ENCODE data around the gene FKBP5.
A peak's percentile ranks its signal among the peaks of the same experiment; 100 is the strongest.
"Not testable (repeated sequence)": the region's sequence is repeated elsewhere in the genome, so short reads cannot be mapped to it uniquely, and the experiment has no call there.

Gene FKBP5

DNA sequence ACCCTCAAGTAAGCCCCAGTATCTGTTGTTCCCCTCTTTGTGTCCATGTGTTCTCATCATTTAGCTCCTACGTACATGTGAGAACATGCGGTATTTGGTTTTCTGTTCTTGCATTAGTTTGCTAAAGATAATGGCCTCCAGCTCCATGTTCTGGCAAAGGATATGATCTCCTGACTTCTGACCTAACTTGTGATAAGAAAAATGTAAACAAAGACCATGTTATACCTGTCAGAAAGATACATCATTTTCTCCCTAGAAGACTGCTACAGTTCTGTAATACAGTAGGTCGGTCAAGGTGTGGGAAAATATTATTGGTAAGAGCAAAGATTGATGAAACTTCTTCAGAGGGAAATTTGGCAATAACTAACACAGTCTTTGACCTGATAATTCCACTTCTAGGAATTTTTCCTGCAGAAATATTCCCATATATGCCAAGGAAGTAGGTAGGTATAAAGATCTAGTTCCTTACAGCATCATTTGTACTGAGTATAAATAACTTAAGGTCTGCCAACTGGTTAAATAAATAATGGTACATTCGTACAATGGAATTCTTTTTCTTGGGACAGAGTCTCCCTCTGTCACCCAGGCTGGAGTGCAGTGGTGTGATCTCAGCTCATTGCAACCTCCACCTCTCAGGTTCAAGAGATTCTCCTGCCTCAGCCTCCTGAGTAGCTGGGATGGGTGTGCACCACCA, 19.1 kb upstream of the FKBP5 start:
- no peak for DNase-seq (ENCODE audit: low read depth in 2 of 2)
- TF ChIP-seq CTCF (IDR thresholded peaks at IDR 0.05; ENCODE audit: low read depth, low read length) = no peak
- no peak overlapping the region for H3K4me3 ChIP-seq (replicated peaks in 1 of 2; ENCODE audit: low read depth in 2 of 2, low read length in 2 of 2)

GRCh38 chr6:35706468-35706867, 17.8 kb upstream of the FKBP5 start:
- no peak overlapping the region for H3K4me3 ChIP-seq (replicated peaks in 1 of 2; ENCODE audit: low read depth in 2 of 2, low read length in 2 of 2)
- DNase-seq (ENCODE audit: low read depth in 2 of 2) = peak; percentile 54 to 62
- no peak for TF ChIP-seq CTCF (IDR thresholded peaks at IDR 0.05; ENCODE audit: low read depth, low read length)

GRCh38 chr6:35703554-35703953, 14.8 kb upstream of the FKBP5 start:
- no peak for TF ChIP-seq CTCF (IDR thresholded peaks at IDR 0.05; ENCODE audit: low read depth, low read length)
- H3K4me3 ChIP-seq (replicated peaks in 1 of 2; ENCODE audit: low read depth in 2 of 2, low read length in 2 of 2) = no peak overlapping the region
- no peak for DNase-seq (ENCODE audit: low read depth in 2 of 2)

GRCh38 chr6:35698858-35699257, 10.1 kb upstream of the FKBP5 start:
- no peak for TF ChIP-seq CTCF (IDR thresholded peaks at IDR 0.05; ENCODE audit: low read depth, low read length)
- no peak for DNase-seq (ENCODE audit: low read depth in 2 of 2)
- no peak overlapping the region for H3K4me3 ChIP-seq (replicated peaks in 1 of 2; ENCODE audit: low read depth in 2 of 2, low read length in 2 of 2)

- not testable (repeated sequence) for H3K4me3 ChIP-seq (replicated peaks in 1 of 2; ENCODE audit: low read depth in 2 of 2, low read length in 2 of 2)
- DNase-seq (ENCODE audit: low read depth in 2 of 2) = peak; percentile 33 to 34
These were observed 9.7 kb upstream of the FKBP5 start for GRCh38 chr6:35698430-35698829.

- TF ChIP-seq CTCF (IDR thresholded peaks at IDR 0.05; ENCODE audit: low read depth, low read length) = no peak
- no peak overlapping the region for H3K4me3 ChIP-seq (replicated peaks in 1 of 2; ENCODE audit: low read depth in 2 of 2, low read length in 2 of 2)
These were observed 5.7 kb upstream of the FKBP5 start for GRCh38 chr6:35694462-35694861.

DNA sequence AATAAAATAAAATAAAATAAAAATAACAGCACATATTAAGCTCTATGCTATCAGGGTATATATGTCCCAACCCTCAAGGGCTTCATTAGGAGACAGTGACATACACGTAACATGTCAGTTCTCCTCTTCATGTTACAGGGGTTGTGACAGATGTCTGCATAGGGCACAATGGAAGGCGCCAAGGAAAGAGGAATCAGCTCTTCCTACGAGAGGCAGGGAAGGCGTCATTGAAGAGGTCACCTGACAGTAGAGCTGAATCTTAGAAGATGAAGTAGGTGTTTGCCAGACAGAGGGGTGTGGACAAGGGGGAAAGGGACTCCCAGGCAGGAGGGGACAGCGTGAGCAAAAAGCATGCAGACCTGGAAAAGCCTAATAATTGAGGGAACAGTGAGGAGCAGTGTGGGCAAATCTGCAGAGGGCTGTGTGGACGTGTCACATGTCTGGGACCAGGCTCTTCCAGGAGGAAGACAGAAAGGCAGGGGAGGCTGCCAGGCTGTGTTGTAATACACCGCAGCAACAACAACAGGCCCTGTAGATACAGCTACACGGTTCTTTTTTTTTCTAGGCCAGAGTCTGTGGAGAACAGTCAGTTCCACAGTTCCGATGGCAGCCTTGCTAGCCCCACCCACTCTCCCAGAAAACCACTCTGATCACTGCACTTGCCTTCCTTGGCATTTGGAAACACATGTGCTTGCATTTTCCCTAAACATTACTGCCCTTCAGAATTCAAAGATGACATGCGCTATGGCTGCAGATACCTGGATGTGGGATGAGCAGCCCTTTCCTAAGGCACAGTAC, 2.5 kb upstream of the FKBP5 start:
- no peak for TF ChIP-seq CTCF (IDR thresholded peaks at IDR 0.05; ENCODE audit: low read depth, low read length)
- DNase-seq (ENCODE audit: low read depth in 2 of 2) = peak; percentile 83 to 96

More at GRCh38 chr6:35694462-35694861, 5.7 kb upstream of the FKBP5 start:
- DNase-seq (ENCODE audit: low read depth in 2 of 2) = peak; percentile 43 to 82

More for the DNA sequence above, 2.5 kb upstream of the FKBP5 start:
- no peak overlapping the region for H3K4me3 ChIP-seq (replicated peaks in 1 of 2; ENCODE audit: low read depth in 2 of 2, low read length in 2 of 2)
